Activated CD4-positive, alpha-beta T cell treated with anti-CD3 and anti-CD28 coated beads, Interleukin-2, Interleukin-6, amounts not matched to agents 100 ng/mL and 50 ng/mL, durations not matched to agents 16 hours and 8 hours (primary cell): ENCODE data around the gene AGXT2.
A peak's percentile ranks its signal among the peaks of the same experiment; 100 is the strongest.
"Not testable (repeated sequence)": the region's sequence is repeated elsewhere in the genome, so short reads cannot be mapped to it uniquely, and the experiment has no call there.

Experiments
- DNase-seq: peaks from one replicate; pipeline ENCODE4 v3.0.0-alpha.2; 2020

Gene AGXT2

GRCh38 chr5:35010676-35011075, 37.1 kb downstream of the AGXT2 start:
- DNase-seq: no peak

- DNase-seq: no peak
These were observed 38.1 kb downstream of the AGXT2 start for GRCh38 chr5:35009657-35010056.

- DNase-seq: no peak
These were observed 38.7 kb downstream of the AGXT2 start for GRCh38 chr5:35009019-35009418.

GRCh38 chr5:35004771-35005170, 43.0 kb downstream of the AGXT2 start:
- DNase-seq: no peak

GRCh38 chr5:35004200-35004599, 43.5 kb downstream of the AGXT2 start:
- DNase-seq: no peak

GRCh38 chr5:35003018-35003957, 44.5 kb downstream of the AGXT2 start:
- DNase-seq: peak; percentile 72

- DNase-seq: no peak
These were observed 45.3 kb downstream of the AGXT2 start for GRCh38 chr5:35002459-35002858.

- no peak for DNase-seq
These were observed 45.9 kb downstream of the AGXT2 start for GRCh38 chr5:35001842-35002241.

GRCh38 chr5:34998058-34998789, 49.5 kb downstream of the AGXT2 start:
- DNase-seq: no peak

- DNase-seq: no peak
These were observed 51.5 kb downstream of the AGXT2 start for GRCh38 chr5:34996261-34996660.

GRCh38 chr5:34993951-34994350, 53.8 kb downstream of the AGXT2 start:
- DNase-seq: no peak

- DNase-seq: no peak
These were observed 56.1 kb downstream of the AGXT2 start for GRCh38 chr5:34991486-34992238.

GRCh38 chr5:34986965-34987364, 60.8 kb downstream of the AGXT2 start:
- no peak for DNase-seq

- no peak for DNase-seq
These were observed 64.9 kb downstream of the AGXT2 start for GRCh38 chr5:34982823-34983222.

GRCh38 chr5:34978681-34979080, 69.1 kb downstream of the AGXT2 start:
- no peak for DNase-seq

GRCh38 chr5:34977934-34978613, 69.7 kb downstream of the AGXT2 start:
- DNase-seq: no peak

- DNase-seq: no peak
These were observed 71.4 kb downstream of the AGXT2 start for GRCh38 chr5:34976347-34976746.

GRCh38 chr5:34971655-34972054, 76.1 kb downstream of the AGXT2 start:
- DNase-seq: not testable (repeated sequence)

GRCh38 chr5:34970552-34970951, 77.2 kb downstream of the AGXT2 start:
- DNase-seq: no peak

GRCh38 chr5:34968258-34968657, 79.5 kb downstream of the AGXT2 start:
- DNase-seq: no peak

GRCh38 chr5:34967540-34967939, 80.2 kb downstream of the AGXT2 start:
- DNase-seq: no peak

GRCh38 chr5:34959323-34959722, 88.4 kb downstream of the AGXT2 start:
- peak; percentile 58 for DNase-seq
